Brain pericyte (primary cell): ENCODE data around the gene INS.

Experiments used
- DNase-seq: peaks from one replicate; pipeline ENCODE4 v3.0.0-alpha.2; 2012; ENCODE audit warnings: low read depth, low spot score

INS gene

DNA sequence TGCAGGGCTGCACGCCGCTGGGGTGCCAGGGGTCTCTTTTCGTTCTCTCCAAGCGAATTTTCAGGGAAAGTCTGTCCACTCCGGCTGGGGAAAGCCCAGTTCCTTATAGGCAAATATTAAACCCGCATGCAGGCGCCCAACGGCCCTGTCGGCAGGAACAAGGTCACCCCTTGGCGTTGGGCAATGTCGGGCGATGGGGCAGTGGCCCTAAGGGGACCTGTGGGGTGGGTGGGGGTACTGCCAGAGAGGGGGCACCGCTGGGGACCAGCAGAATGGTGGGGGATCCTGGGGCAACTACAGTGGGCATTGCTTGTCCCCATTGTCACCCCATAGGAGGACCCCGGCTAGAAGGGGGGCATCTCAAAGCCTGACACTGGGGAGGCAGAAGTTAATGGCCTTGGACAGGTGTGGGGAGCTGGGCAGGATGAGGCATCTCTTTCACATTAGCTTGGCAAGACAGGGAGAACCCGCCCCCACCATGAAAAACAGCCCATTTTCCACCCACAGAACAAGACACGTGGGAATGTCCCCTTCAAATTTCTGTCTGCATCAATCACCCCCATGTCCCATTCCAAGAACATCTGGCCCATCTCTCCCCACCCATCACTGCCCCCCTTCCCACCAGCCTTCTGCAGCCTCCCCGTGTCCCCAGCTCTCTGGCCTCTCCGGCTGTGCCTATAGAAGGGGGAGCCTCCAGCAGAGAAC is 16.3 kb downstream of the INS start:
- DNase-seq, result no peak

DNA sequence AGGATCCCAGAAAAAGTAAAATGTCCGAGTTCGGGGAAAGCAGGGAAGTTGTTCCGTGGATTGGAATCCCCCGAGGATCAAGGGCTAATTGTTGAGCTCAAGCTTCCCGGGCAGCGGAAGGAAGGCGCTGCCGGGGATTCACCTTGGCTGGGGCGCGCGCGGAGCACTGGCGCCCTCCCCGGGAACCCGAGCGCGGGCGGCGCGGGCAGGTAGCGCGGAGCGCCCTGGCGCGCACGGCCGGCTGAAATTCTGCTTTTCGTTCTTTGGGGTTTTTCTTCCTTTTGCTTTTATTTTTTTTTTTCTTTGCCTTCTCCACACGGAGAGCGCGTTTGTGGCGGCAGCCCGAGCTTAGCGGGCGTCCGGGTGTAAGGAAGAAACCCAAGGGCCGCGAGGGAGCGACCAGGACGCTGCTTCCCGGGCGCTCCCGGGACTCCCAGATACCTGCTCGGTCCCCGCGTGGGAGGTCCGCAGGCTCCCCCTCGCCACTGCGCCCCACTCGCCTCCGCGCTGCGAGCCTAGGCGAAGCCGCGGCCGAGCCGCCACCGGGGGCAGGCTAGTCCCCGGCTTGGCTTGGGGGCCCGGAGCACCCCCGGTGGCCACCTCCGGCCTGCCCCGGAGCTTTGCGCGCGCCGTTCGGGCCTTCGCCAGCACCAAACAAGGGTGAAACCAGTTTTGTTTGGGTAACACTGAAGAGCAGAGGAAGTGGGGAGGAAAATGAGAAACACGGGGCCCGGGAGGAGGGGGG is 17.0 kb downstream of the INS start:
- no peak for DNase-seq

DNA sequence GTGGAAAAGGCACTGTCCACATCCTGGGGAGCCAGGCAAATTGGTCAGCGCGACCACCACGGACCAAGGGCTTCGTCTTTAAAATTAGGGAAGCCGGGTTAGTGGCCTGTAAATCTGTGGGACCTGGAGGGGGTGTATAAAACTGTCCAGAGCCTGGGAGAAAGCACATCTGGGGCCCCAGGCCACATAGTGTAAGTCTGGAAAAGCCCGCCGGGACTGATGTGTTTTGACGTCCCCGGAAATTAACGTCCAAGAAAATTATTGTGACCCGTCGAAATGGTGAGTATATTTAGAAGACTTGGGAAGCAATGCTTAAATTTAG is 17.6 kb downstream of the INS start:
- no peak for DNase-seq

DNA sequence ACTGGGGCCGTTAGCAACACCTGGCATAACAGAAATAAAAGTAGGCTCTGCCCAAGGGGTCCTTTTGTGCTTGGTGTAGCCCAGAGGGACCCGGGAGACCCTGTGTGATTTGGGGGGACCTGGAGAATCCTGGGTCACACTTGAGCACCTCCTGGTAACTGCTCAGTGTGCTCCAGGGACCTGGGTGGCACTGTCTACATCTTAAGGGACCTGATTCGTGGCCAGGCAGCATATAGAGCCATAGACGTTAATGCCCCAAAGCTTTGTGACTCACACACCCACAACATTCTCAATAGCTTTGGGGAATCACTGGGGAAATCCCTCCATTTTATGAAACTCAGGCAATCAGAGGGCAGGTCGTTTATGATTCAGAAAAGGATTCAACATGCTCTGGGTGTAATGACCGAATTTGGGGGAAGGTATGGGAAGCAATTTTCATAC is 18.2 kb downstream of the INS start:
- DNase-seq, result no peak

DNA sequence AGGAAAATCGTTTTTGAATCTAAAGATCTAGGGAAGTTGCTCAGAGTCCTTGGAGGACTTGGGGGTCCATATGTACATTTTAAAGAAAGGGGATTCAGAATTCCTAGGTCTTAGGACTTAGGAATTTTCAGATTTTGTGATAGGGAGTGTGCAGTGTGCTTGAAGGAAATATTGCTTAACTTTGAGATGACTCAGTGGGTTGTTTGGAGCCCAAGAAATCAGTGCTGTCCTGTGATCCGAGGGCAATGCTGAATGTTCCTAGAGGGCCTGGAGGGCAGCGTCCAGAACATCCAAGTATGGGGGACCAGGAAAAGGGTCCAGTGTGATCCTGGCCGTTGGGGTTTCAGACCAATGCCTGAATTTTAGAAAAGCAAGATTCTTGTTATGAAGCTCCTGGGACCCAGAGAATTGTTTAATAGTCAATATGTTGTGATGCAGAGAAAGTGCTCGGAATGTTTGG is 18.7 kb downstream of the INS start:
- no peak for DNase-seq

DNA sequence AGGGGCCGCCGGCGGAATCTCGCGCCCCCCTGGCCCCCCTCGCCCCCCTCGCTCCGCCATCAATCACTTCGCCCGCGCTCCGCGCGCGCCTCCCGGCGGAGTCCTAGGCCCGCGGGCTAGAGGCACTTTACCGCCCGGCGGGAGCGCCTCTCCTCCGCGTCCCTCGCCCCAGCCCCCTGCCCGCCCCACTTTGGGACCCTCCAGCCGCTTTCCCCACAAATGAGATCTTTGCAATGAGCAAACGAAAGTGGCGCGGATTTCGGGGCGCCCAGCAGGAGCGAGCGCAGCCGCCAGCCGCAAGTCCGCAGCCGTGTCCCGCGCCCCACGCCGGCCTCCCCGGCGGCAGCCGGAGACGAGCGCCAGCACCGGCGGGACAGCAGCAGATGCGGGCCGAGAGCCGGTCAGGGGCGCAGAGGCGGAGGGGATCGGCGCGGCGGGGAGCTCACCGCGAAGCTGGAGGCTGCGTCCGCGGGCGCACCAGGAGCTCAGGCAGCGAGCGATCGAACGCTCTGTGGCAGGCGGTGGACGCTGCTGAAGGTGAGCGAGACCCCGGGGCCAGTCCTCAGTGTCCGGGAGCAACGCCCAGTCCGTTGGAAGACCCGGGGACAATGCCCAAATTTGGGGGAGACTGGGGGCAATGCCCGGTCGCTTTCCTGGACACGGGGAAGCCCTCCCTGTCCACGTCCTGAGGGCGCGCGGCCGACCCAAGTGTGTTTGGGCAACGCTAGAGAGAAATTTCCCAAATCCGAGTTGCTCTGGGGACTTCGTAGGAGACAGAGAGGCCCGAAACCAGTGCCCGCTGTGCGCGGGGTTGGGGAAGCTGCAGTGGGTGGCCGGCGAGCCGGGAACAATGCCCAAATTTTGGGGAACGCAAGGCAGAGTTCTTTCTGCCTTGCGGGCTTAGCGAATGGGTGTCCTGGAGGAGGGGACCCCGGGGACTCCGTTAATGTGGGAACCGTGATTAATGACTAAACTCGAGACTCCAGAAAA is 20.3 kb downstream of the INS start:
- DNase-seq, result no peak

DNA sequence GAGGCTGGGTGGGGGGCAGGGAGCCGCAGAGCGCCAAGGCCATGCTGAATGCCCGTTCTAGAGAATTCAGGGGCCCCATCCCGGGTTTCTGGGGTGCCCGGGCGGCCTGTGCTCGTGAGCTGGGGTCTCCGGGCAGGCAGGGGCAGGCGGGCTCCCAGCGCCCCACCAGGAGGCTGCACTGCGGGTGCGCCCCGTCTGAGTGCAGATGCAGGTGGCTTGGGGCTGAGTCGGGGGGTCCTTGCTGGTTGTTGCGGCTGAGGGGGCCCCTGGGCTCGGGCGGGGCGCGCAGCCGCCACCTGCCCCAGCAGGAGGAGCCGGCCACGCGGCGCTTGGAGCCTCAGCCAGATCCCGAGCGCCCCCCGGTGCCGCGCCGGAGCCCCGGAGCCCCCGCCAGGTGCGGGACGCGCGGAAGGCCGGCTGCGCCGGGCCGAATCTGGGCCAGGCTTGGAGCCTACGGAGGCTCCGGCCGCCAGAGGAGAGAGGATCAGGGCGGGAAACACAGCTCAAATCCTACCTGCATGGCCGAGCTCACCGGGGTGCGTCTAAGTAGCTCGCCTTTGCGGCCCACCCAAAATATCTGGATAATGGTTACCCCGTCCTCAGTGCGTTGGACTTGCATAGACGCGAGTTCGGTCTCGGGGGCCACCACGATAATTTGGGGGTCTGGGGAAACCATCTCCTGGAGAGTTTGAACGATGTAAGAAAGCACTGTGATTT is 21.2 kb downstream of the INS start:
- DNase-seq, result no peak

DNA sequence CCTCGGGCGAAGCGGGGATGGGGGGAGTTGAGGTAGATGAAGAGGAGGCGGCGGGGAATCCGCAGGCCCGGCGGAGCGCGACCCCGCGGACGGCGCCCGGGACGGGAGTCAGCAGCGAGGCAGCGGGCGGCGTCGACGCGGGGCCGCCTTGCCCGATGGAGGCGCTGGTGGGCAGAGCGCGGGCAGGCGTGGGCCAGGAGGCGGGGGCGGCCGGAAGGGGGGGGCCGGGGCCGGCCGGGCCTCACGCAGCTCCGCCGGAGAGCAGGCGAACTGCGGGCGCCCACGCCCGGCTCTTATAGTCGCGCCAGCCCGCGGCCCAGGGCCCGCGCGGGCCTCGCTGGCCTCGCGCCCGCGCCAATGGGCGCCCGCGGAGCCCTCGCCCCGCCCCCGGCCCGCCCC is 21.9 kb downstream of the INS start, which contains the start of gene IGF2:
Gene IGF2, minus strand, starts transcription at position 267 of the 399 bp plus-strand sequence. CDS start 3,866 bp downstream, outside the sequence.
- DNase-seq, result no peak

DNA sequence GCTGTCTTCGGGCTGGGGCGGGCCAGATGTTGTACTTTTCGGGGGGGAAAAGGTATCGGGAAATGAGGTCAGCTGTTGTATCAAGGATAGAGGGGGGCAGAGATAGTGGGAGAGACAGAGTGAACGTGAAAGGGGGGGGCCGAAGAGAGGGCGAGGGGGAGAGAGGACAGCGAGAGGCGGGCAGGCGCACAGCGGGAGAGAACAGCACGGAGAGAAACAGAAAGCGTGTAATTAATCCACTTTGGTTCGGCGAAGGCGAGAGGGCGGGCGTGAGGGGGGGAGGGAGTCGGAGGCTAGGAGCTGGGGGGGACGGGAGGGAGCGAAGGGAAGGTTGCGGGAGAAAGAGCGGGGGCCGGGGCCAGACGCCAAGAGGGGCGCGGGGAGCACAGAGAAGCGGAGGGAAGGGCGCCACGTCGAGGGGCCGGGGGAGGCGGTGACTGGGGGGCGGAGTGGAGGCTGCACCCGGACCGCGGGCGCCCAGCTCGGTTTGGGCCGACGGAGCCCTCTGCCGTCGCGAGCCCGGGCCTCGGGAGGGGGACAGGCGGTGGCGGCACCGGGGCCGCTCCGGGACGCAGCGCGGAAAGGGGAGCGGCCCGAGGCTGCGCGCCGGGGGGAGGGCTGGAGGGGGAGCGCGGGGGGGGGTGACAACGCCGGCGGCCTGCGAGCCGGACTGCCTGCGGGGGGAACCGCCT is 22.4 kb downstream of the INS start:
- DNase-seq, result no peak

DNA sequence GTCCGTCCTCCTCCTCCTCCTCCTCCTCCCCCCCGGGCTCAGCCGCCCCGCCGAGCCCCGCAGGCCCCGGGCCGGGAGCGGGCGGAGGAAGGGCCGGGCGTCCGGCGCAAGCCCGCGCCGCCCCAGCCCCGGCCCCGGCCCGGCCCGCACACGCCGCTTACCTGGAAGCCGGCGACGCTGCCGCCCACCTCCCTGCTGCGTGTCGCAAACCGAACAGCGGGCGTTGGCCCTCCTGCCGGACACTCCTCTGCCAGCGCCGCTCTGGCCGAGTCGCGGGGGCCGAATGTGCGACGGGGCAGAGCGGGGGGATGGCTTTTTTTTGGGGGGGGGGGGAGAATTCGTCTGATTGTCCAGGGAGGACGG is 23.0 kb downstream of the INS start:
- DNase-seq, result no peak

DNA sequence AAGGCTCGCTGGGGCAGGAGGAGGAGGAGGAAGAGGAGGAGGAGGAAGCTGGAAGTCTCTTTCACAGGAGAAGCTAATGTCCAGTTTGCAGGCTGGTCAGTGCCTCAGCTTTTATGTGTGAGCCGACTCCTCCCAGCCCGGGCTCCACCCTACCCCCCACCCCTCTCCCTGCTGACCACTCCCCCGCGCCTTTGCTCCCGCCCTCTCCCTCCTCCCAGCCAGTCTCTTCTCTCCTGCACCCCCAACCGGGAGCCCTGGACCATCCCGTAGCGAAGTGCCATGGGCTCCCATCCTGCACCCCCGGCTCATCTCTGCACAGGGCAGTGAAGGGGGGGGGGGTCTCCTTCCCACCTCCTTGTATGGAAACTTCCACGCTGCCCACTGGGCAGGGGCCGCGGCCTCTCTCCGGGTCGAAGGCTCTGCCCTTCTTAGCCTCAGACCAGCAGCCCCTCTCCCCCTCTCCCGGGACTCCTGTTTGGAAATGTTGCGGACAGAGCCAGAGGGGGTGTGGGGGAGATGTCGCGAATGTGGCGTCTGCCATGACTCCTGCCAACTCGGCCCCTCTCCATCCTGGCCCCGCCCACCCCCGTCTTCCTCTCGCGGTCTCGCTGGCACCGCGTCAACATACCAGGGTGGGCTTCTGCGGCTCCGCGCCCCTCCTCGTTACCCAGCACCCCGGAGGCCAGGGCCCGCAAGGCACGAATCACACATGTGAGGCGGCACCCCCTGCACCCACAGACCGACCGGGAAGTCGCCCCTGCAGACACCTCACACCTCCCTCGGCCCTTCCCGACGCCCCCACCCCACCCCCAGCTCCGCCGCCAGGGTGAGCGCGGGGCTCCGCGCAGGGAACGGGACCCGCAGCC is 23.6 kb downstream of the INS start:
- peak; percentile 65 for DNase-seq

DNA sequence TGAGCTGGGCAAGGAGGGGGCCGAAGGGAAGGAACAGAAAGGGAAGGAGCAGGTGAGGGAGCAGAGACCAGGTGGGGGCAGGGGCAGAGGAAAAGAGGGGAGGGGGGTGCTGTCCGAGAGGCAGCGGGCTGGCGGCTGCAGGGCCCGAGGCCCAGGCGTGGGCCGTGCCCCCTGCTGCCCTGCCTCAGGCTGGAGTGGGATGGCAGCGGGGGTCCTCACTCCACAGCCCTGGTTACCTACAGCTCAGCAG is 24.1 kb downstream of the INS start:
- no peak for DNase-seq

DNA sequence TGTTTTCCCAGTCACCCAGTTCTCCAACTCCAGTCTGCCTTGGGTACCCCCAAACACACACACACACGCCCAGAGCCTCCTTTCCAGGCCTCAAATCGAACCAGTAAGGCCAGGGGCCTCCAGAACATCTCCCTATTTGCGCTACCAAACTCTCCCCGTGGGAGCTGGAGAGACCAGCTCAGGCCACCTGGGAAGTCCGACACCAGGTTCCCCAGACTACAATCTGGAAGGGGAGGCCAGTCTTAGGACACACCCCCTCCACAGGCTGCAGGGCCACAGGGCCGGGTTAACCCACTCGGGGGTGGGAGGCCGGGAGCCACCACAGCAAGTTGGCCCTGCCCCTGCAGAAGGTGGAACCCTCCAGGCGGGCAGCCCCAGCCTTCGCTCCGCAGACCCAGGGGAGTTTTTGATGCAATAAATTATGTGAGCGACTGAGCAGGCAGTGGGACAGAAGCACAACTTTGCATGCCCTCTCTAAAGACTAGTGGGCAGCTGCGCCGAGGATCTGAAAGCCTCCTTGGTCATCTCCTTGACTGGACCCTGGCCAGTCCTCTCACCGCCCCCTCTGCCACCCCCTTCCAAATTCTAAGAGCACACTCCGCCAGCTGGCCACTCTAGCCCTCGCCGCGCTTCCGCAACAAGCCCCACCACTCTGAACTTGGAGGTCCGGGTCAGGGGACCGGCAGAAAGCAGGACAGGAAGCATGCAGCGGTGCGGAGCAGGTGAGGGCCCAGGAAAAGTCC is 24.6 kb downstream of the INS start:
- DNase-seq, result no peak

DNA sequence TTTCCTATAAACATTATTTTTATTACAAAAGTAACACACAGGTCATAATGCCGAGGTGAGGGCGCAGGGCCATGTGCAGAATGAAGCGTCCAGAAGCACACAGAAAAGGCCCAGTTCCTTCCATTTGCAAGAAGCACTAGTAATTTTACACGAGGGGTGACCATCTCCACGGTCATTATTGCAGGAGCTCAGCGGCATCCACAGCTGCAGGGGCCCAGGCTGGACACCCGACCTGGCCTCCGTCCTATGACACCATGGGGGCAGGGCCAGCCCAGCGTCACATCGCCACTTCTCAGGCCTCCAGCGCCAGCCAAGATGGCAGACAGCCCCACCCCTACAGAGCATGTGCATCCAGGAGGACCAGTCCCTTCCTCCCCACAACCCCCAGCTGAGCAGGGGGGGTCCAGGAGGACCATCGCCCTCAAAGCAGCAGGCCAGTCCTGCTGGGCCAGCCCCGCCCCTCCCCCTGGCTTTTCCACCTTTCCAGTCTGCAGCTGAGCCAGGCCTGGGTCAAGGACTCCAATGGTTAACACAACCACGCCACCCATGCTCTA is 25.3 kb downstream of the INS start:
- DNase-seq, result no peak

DNA sequence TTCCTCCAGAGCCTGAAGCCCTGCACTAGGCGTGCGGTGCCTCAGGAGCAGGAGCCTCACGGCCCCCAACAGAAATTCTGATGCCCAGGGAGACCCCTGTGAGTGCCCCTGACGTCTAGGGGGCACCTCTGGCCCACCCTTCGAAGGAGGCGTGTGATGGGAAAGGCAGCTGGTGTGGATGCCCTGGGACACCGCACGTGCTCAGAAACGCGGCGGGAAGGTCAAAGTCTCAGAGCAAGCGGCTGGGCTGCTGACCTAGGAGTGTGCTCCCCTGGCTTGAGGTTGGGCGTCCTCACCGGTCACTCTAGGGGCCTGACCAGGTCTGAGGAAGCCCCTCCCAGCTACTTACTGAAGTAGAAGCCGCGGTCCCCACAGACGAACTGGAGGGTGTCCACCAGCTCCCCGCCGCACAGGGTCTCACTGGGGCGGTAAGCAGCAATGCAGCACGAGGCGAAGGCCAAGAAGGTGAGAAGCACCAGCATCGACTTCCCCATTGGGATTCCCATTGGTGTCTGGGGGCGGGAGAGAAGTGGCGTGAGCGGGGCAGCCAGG is 25.9 kb downstream of the INS start:
- DNase-seq, result no peak

DNA sequence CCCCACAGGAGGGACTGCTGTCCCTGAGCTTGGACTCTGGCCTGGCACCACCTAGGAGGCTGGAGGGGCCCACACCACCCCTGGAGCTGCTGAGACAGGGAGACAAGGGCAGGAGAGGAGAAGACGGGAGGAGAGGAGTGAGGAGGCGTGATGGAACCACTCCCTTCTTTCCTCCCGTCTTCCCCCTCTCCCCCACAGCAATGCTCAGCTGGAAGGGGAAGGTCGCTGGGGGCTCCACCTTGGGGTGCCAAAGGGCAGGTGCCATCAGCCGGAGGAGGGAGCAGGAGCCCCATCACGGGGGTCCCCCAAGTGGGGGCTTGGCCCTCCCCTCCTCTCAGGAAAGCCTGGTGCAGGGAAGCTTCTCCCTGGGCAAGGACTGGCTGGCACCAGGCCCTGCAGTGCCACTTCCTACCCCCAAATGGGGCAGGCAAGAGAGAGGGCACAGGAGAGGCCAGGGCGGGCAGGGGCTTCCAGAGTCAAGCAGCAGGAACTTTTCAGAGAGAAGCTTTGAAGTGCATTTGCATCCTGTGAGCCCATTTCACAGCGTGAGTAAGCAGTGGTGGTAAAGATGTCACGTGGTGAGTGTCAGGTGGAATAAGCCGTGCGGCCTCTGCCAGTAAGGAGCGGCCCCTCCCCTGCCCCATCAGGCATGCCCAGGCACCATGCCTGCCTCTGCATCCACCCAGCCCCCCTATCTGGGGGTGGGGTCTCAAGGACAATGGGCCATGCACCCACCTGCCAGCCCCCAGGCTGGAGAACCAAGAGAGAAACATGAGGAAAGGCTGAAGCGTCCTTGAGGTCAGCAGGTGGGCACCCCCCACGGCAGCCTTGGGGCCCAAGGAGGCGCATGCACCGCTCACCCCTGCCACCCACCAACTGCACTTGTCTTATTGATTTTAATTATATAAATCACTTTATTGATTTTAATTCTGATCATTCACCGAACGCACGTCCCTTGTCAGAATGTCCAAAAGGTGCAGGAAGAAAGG is 26.7 kb downstream of the INS start:
- DNase-seq, result no peak

DNA sequence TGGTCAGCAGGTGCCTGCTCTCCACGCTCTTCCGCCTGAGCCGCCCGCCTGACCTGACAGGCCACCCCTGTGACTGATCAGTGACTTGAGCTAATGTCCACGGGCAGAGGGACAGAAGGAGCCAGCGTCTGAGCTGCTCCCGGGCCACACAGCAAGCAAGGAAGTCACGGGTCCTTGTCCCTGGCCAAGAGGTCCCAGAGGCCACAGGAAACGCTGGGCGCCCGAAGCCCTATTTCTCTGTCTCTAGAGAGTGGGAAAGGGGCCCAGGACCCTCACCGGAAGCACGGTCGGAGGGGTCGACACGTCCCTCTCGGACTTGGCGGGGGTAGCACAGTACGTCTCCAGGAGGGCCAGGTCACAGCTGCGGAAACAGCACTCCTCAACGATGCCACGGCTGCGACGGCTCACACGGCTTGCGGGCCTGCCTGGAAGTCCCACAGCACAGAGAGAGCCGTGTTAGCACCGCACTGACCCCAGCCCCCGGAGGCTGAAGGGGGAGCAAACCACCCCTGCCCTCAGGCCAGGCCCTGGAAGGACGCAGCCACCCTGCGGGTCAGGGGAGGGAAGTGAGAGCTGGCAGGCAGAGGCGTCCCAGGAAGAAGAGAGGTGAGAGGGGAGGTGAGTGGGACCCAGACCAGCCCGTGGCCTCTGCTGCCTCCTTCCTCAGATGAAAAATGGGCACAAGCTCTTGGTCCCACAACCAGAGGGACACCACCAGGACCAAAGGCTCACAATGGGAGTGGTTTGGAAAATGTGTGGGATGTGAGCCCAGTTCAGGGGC is 27.6 kb downstream of the INS start:
- DNase-seq, result no peak
